ENCODE measurements around the gene TMEM94.
"Not testable (repeated sequence)": the region's sequence is repeated elsewhere in the genome, so short reads cannot be mapped to it uniquely, and the experiment has no call there.

The TMEM94 gene

DNA sequence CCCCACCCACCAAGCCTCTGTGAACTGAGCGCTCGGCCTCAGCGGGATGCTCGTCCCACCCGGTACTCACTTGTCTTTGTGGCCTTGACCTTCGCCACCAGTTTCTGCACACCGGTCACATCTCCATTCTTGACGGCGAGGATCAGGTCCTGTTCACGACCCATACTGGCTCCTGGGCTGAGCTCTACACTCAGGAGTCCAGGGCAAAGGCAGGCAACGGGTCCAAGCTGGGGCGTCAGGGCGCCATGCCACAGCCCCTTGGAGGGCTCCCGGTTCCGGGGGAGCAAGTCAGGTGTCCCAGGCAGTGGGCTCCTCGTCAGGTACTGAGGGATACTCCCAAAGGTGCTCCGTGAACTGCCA is 57.2 kb downstream of the TMEM94 start:
- no peak for DNase-seq

- peak; percentile 16 for DNase-seq
Observed at GRCh38 chr17:75514299-75514918, 58.0 kb downstream of the TMEM94 start.

GRCh38 chr17:75514919-75515495 is 58.6 kb downstream of the TMEM94 start:
- DNase-seq, result no peak

DNA sequence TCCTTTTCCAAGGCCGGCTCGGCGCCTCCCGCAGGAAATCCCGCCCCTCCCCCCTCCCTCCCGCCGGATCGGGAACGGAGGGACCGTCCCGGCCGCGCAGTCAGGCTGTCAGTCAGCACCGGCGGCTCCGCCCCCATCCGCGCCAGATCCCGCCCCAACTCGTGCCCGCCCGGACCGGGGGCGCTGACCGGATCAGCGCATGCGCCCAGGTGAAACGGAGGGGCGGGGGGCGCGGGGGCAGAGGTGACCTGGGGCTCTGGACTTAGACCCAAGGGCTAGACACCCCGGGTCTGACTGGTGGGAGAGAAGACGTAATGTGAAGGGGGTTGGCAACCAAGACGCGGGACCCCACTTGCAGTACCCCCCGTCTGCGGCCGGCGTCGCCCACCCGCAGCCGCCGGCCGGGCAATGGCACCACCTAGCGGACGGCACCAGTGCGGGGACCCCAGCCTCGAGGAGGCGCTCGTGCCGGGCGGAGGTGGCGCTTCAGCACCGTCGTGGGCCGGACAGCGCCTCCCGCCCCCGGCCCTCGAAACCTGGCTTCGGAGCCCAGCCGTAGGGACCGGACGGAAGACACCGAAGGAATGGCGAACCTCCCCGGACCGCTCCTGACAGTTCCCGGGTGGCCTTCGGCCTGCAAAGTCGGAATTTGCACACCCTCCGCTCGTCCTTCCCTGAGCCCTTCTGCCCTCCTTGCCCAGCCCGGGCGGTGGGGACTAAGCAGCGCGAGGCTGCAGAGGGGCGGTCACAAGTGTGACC is 59.2 kb downstream of the TMEM94 start, which contains the start of gene CASKIN2:
CASKIN2 (minus strand) TSS at position 42 of the 759 bp plus-strand sequence. CDS start 1,733 bp downstream, outside the sequence.
- DNase-seq, result peak; percentile 83

GRCh38 chr17:75516255-75516618 is 59.8 kb downstream of the TMEM94 start, which contains the start of gene TSEN54:
TSEN54 (plus strand) TSS chr17:75516528; CDS start chr17:75516561, 33 bp downstream.
- peak; percentile 98 for DNase-seq

GRCh38 chr17:75516619-75517296 is 60.3 kb downstream of the TMEM94 start:
- peak; percentile 45 for DNase-seq

GRCh38 chr17:75517297-75517865 is 60.9 kb downstream of the TMEM94 start:
- DNase-seq, result peak; percentile 35

GRCh38 chr17:75518201-75518600 is 61.8 kb downstream of the TMEM94 start:
- no peak for DNase-seq

GRCh38 chr17:75518983-75519537 is 62.6 kb downstream of the TMEM94 start:
- DNase-seq, result no peak

GRCh38 chr17:75520413-75520812 is 64.0 kb downstream of the TMEM94 start:
- not testable (repeated sequence) for DNase-seq

GRCh38 chr17:75521290-75521689 is 64.9 kb downstream of the TMEM94 start:
- no peak for DNase-seq

DNA sequence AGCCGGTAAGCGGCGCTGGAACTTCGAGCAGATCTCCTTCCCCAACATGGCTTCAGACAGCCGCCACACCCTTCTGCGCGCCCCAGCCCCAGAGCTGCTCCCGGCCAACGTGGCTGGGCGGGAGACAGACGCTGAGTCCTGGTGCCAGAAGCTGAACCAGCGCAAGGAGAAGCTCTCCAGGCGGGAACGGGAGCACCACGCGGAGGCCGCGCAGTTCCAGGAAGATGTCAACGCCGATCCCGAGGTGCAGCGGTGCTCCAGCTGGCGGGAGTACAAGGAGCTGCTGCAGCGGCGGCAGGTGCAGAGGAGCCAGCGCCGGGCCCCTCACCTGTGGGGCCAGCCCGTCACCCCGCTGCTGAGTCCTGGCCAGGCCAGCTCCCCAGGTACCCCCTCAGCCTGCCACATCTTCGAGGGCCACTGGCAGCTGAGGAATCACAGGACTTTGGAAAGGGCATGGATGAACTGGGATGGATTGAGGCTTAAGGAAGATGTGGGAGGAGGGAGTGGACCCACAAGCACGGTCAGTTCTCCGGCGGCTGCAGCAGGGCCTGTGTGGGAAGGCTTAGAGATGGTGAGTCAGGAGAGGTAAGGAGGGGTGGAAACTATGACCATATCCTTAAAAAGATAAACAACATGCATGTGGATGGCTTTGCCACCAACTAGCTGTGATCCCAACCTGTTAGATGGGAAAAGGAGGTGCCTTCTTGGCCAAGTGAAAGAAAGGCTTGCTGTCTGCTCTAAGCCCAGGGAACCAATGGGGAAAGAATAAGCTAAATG is 65.7 kb downstream of the TMEM94 start:
- no peak for DNase-seq

GRCh38 chr17:75523647-75524046 is 67.2 kb downstream of the TMEM94 start:
- no peak for DNase-seq

- DNase-seq, result no peak
Observed at GRCh38 chr17:75524269-75524969, 68.0 kb downstream of the TMEM94 start.

- peak; percentile 79 for DNase-seq
Observed at GRCh38 chr17:75524970-75525805, 68.8 kb downstream of the TMEM94 start, which contains the start of gene LLGL2. LLGL2 (plus strand) TSS chr17:75525697; CDS start chr17:75543427, 17,730 bp downstream.

GRCh38 chr17:75525806-75526554 is 69.5 kb downstream of the TMEM94 start:
- DNase-seq, result no peak

- DNase-seq, result no peak
Observed at GRCh38 chr17:75526555-75527270, 70.3 kb downstream of the TMEM94 start.

DNA sequence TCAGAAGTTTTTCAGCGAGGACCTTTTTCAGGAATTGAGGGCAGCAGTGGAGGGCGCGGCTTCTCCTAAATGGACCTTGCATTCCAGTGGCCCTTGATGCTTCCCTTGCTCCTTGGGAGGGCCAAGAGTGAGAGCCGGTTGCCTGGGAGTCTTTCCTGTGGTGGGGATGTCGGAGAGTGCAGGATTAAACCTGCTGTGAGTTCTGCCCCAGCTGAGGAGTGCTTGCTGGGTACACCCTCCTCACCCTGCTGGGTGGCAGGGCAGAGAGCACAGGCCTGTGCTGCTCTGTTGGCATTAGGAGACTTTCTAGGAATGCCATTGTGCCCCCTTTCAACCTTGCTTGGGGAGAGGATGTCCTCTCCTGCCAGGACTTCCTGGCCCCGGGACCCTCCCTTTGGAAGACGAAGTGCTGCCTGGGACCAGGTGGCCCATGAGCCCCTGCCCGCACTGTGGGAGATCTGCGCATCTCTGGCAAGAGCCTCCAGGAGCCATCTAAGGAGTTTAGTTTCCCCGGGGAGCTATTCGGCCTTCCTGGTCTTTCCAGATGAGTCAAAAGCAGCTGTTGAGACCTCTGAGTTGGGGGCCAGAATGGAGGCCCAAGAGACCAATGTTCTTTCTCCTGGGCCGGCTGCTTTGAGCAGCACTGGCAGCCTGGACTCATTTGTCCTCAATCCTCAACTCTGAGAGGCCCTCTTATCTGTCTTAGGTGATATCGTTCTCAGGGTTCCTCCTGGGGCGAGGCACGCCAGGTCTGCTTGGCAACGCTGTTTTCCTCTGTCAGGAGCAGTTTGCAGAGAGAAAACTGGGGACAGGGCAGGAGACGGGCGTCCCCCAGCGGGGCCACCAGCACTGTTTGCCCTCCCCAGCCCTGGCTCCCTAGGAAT is 74.6 kb downstream of the TMEM94 start:
- DNase-seq, result no peak

All from stimulated activated CD4-positive, alpha-beta T cell treated with anti-CD3 and anti-CD28 coated beads, Interleukin-4, amount 100 ng/mL, for 1 hour (primary cell).